ENCODE results near the gene FRMD4A.

GRCh38 chr10:13984647-13985155 is 346.0 kb downstream of the FRMD4A start:
- TF ChIP-seq CTCF (IDR thresholded peaks at IDR 0.05) (no peak), ZFX (IDR thresholded peaks at IDR 0.05; ENCODE audit: borderline replicate concordance) (no peak)
